ENCODE data around the gene LGALS9B.
"Not testable (repeated sequence)": the region's sequence is repeated elsewhere in the genome, so short reads cannot be mapped to it uniquely, and the experiment has no call there.

DNA sequence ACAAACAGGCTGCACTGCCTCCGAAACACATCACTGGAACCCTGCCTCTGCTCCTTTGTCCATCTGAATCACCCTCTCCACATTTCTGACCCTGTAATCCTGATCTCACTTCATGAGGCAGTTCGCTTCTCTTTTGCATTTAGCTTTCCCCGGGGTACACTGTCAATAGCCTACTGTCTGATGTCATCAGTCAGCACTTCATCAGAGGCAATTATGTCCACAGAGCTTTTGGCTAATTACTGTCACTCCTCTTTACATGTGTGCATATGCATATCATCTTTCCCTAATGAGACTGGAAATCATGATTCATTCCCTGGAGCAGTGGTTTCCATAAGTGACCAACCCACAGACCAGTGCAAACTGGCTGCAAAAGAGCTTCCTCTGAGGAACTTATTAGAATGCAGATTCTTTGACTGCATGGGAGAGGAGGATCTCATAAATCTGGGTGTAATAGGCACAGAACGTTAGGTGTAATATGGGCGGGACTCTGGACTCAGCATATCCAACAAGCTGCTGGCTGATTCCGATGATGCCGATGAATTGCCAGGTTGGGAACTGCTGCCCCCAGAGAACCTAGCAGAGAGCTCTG is 49.8 kb downstream of the LGALS9B start:
- TF ChIP-seq POLR2AphosphoS5 (IDR thresholded peaks at IDR 0.05; ENCODE audit: low read depth, low read length); CTCF (IDR thresholded peaks at IDR 0.05): not testable (repeated sequence)

Measured in Panc1 (cell line).